Measurements from ENCODE around the gene SEZ6L.

DNA sequence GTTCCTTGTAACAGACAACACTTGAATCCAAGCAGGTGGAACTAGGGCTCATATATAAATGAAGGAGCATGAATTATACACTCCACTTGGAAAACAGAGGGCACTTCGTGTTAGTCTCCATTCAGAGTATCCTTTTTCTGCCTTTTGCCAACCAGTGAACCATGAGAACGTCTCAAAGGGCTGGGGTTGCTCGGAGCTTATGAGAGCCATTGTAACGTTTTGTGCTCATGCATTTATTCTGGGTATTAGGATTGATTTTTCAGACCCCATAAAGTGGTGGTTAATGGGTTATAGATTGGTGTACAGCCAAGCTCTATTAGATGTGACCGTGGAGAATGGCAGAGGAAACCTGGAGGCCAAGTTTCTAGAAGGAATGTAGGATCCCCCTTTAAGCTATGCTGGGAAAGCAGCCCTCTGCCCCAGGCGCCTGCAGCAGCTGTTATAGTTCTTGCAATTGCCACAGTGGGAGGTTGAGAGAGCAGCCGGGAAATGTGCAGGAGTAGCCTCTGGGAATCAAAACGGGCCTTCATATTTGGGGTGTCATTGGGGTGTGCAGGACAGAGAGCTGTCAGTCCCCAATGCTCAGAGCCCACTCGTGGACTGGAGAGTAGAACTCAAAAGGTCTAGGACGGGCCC lies 205.2 kb downstream of the SEZ6L start:
- TF ChIP-seq, protein P1, sequence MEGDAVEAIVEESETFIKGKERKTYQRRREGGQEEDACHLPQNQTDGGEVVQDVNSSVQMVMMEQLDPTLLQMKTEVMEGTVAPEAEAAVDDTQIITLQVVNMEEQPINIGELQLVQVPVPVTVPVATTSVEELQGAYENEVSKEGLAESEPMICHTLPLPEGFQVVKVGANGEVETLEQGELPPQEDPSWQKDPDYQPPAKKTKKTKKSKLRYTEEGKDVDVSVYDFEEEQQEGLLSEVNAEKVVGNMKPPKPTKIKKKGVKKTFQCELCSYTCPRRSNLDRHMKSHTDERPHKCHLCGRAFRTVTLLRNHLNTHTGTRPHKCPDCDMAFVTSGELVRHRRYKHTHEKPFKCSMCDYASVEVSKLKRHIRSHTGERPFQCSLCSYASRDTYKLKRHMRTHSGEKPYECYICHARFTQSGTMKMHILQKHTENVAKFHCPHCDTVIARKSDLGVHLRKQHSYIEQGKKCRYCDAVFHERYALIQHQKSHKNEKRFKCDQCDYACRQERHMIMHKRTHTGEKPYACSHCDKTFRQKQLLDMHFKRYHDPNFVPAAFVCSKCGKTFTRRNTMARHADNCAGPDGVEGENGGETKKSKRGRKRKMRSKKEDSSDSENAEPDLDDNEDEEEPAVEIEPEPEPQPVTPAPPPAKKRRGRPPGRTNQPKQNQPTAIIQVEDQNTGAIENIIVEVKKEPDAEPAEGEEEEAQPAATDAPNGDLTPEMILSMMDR (IDR thresholded peaks at IDR 0.05 in 2 of 3, conservative IDR thresholded peaks at IDR 0.05 in 1 of 3; ENCODE audit: control insufficient read depth in 2 of 3, extremely low read depth in 1 of 3, insufficient read depth in 1 of 3, low read depth in 3 of 3, low read length in 3 of 3): no peak
- no peak for TF ChIP-seq LARP7 (IDR thresholded peaks at IDR 0.05)
